C1 segment of cervical spinal cord (tissue), 14 donors: ENCODE measurements around the gene SLFN12L.

Experiments
- DNase-seq, 14 donors: peaks; one replicate each; lab custom pipeline; 2025; lab: John Stamatoyannopoulos, UW

Gene SLFN12L

DNA sequence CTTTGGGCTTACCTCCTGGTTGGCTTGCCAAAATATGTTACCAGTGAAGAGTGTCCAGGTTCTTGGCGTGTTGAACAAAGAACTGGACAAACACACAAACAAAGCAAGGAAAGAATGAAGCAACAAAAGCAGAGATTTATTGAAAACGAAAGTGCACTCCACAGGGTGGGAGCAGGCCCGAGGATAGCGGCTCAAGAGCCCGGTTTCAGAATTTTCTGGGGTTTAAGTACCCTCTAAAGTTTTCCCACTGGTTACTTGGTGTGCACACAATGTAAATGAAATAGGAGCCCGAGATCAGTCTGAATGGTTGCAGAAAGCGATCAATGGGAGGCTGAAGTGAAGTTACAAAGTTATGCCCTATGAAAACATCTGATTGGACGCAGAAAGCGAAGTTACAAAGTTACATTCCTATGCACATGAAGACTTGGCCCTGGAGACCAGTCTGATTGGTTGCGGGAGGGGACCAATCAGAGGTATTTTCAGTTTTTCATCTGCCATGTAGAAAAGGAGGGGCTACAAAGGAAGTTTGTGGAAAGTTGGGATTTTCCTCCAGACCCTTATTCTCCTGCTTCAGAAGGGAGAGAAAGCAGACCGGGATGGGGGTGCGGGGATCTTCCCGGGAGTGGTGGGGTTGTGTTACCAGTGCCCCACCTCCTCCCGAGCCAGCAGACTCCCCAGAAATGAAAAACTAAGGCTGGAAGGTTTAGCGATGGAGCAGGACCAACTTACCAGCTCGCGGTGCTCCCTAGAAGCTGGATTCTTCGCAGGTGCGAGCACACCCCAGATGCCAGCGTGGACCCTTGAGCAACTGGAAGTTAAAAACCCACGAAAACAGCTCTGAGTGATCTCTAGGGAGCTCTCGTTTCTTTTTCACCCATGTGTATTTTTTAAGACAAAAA lies 105.1 kb downstream of the SLFN12L start, which contains the start of gene SLFN12:
SLFN12 (minus strand) TSS at position 325 of the 899 bp plus-strand sequence. CDS start 9,472 bp downstream, outside the sequence.
- peak in 10 of 14 donors; percentile 4 to 45 (median 22) for DNase-seq

DNA sequence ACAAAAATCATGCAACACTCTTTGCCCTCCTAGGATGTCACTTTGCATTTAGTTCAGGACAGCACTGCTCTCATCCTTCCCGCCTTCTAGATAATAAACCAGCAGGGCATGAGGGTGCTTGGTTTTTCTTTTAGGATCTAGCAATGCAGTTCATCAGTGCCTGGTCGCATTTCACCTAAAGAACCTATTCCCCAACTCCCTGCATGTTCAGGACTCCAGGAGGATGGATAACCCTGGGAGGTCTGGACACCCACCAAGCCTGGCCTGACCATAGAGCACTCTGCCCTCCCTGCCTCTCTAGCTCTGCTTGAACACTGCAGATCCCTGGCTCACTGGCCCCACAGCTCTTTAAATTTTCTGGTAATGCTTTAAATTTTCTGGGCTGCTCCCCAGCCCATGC lies 107.8 kb downstream of the SLFN12L start:
- DNase-seq: no peak

DNA sequence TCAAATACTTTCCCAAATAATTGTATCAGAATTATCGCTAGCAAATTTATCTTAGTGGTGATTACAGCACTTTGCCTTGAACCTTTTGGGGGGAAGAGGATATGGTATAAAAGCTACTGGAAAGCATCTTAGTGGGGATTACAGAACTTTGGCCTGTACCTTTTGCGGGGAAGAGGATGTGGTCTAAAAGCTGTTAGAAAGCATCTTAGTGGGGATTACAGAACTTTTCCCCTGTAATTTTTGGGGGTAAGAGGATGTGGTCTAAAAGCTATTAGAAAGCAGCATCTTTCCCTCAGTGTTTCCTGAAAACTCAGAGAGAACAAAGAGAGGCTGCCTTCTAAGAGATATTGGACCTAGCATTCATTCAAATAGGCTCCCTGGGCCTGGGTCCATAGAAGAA lies 109.2 kb downstream of the SLFN12L start:
- no peak for DNase-seq

DNA sequence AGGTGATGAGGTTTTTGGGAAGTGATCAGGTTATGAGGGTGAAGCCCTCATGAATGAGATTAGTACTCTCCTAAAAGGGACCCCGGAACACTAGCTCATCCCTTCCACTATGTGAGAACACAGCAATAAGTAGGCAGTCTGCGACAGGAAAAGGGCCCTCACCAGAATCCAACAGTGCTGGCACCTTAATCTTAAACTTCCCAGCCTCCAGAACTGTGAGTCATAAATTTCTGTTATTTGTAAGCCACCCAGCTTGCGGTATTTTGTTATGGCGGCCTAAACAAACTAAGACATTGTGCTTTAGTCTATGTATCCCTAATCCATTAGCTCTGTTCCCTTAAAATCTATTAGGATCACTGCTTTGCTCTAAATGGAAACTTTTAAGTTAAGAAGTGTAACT lies 113.7 kb downstream of the SLFN12L start:
- no peak for DNase-seq
